ENCODE data around the gene UBN1.
"Not testable (repeated sequence)": the region's sequence is repeated elsewhere in the genome, so short reads cannot be mapped to it uniquely, and the experiment has no call there.

Gene UBN1

GRCh38 chr16:4927661-4928060 lies 80.4 kb downstream of the UBN1 start:
- DNase-seq (ENCODE audit: low spot score) (no peak), FAIRE-seq (no peak)

- DNase-seq (ENCODE audit: low spot score) (no peak), FAIRE-seq (no peak)
Measured at GRCh38 chr16:4928227-4928626, 80.9 kb downstream of the UBN1 start.

- not testable (repeated sequence) for DNase-seq (ENCODE audit: low spot score); FAIRE-seq
Measured at GRCh38 chr16:4929619-4930018, 82.3 kb downstream of the UBN1 start.

- DNase-seq (ENCODE audit: low spot score) (no peak), FAIRE-seq (no peak)
Measured at GRCh38 chr16:4931381-4931780, 84.1 kb downstream of the UBN1 start.
